DMS53 treated with DMSO at 0.1 percent for 48 hours (cell line): ENCODE results near the gene FXYD3.
"Not testable (repeated sequence)": the region's sequence is repeated elsewhere in the genome, so short reads cannot be mapped to it uniquely, and the experiment has no call there.

ENCODE experiments used
- DNase-seq: peaks from one replicate; lab custom pipeline; 2025; ENCODE audit not compliant: unreplicated experiment; lab: John Stamatoyannopoulos, UW

FXYD3 gene

GRCh38 chr19:35085947-35086346 lies 29.7 kb upstream of the FXYD3 start:
- DNase-seq: no peak

DNA sequence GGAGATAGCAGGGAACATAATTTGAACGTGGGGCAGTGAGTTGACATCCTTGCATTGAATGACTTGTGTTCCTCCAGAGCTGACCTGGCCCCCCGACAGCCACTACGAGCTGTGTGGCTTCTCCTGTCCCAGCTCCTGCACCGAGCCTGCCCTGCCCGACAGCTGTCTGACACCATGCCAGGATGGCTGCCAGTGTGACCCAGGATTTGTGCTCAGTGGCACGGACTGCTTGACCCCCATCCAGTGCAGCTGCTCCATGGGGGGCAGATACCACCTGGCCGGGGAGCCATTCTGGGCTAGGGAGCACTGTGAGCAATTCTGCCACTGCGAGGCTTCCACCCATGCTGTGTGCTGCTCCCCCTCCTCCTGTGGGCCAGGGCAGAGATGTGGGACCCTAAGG lies 29.2 kb upstream of the FXYD3 start:
- no peak for DNase-seq

GRCh38 chr19:35087393-35087792 lies 28.2 kb upstream of the FXYD3 start:
- no peak for DNase-seq

GRCh38 chr19:35088131-35088913 lies 27.3 kb upstream of the FXYD3 start:
- no peak for DNase-seq

- DNase-seq: no peak
These were observed 26.1 kb upstream of the FXYD3 start for GRCh38 chr19:35089554-35089953.

- DNase-seq: no peak
These were observed 25.5 kb upstream of the FXYD3 start for GRCh38 chr19:35090160-35090505.

GRCh38 chr19:35090506-35091214 lies 25.0 kb upstream of the FXYD3 start:
- peak; percentile 87 for DNase-seq

- no peak for DNase-seq
These were observed 22.2 kb upstream of the FXYD3 start for GRCh38 chr19:35093430-35093829.

GRCh38 chr19:35093941-35094647 lies 21.5 kb upstream of the FXYD3 start:
- DNase-seq: no peak

DNA sequence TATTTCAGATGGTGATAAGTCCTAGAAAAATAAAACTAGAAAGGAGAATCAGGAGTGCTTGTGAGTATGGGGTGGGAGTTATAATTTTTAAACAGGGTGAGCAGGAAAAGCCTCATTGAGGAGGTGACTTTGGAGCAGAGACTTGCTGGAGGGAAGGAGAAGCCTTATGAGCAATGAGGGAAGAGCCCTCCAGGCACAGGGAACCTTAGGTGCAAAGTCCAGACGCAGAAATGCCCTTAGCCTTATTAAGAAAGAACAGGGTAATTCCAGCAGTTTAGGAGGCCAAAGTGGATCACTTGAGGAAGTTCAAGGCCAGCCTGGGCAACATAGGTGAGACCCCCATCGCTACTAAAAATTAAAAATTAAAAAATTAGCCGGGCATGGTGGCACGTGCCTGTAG lies 21.0 kb upstream of the FXYD3 start:
- DNase-seq: no peak

DNA sequence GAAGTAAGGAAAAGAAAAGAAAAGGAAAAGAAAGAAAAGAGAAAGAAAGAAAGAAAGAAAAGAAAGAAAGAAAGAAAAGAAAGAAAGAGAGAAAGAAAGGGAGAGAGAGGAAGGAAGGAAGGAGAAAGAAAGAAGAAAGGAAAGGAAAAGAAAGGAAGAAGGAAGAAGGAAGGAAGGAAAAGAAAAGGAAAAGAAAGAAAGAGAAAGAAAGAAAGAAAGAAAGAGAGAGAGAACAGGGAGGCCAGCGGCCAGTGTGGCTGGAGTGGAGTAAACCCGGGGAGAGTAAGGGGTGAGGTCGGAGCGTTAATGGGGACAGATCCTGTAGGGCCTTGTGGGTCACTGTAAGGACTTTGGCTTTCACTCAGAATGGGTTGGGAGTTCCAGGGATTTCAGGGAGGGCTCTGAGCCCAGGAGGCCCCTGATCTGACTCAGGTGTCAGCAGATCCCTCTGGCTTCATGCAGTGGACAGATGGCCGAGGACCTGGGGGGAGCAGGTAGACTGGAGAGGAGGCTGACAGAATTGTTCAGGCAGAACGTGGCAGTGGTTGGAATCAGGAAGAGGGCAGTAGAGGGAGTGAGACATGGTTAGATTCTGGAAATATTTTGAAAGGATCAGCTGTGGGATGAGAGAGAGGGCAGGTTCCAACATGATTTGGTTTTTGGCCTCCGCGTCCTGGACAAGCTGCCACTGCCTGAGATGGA lies 19.8 kb upstream of the FXYD3 start:
- no peak for DNase-seq

DNA sequence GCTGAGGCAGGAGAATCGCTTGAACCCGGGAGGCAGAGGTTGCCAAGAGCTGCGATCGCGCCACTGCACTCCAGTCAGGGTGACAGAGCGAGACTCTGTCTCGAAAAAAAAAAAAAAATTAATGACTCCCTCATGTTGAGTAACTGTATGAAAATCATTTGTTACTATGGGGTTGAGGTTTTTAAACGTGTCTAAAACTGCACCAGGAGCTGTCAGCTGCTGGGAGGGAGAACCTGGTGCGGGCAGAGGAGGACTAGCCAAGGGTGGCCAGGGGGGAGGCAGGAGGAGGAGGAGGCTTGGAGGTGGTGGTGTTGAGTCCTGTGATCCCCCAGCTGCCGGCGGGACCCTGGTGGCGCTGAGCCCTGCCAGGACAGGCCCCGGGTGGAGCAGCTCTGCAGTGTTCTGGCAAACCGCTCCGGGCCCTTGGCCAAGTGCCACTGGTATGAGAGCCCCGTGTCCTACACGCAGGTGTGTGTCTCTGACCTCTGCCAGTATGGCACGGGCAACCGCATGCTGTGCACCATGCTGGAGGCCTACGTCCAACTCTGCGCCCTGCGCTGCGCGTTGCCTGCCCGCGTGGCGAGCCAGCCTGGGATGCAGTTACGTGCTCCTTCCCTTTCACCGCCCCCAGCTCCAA lies 17.1 kb upstream of the FXYD3 start:
- no peak for DNase-seq

DNA sequence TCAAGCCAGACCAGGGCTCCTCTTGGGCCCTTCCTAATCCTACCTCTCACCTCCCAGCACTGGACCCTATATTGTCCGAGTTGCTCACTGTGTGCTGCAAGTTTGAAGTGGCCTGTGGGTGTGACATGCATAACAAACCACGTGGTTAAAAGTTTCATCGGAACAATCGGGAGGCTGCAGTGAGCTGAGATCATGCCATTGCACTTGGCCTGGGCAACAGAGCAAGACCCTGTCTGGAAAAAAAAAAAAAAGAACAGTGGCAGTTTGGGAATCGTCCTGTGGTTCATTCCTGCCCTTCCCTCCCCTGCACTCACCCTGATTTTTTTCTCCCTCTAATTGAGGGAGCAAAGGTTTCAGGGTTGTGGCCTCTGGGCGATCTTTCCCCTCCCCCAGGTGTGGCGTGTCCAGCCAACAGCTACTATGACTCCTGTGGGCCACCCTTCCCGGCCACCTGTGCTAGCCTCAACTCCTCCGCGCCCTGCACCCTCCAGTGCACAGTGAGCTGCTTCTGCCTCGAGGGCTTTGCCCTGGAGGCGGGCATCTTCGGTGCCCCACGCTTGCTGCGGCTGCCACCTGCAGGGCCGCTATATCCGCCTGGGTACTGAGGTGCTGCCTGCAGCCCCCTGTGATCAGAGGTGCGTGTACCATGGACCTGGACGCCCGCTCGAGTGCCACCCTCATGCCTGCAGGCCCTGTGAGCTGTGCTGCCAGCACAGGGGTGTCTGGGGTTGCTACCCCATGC lies 16.3 kb upstream of the FXYD3 start:
- no peak for DNase-seq

- DNase-seq: no peak
These were observed 15.7 kb upstream of the FXYD3 start for GRCh38 chr19:35099897-35100275.

- no peak for DNase-seq
These were observed 14.8 kb upstream of the FXYD3 start for GRCh38 chr19:35100588-35101533.

- DNase-seq: not testable (repeated sequence)
These were observed 13.7 kb upstream of the FXYD3 start for GRCh38 chr19:35101949-35102348.

GRCh38 chr19:35103614-35104013 lies 12.0 kb upstream of the FXYD3 start:
- DNase-seq: not testable (repeated sequence)

GRCh38 chr19:35104361-35104760 lies 11.3 kb upstream of the FXYD3 start:
- no peak for DNase-seq

GRCh38 chr19:35105047-35105410 lies 10.6 kb upstream of the FXYD3 start:
- DNase-seq: no peak
